HL-60 (cell line): ENCODE measurements around the gene AGPAT3.

Experiments used
- DNase-seq, 2 experiments: peaks; one replicate each; pipeline ENCODE4 v3.0.0-alpha.2; 2010 to 2020; ENCODE audit warnings: low read depth in 1 of 2, low spot score in 1 of 2
- H3K27ac ChIP-seq: fragments of 250-450 bp; sonication (Bioruptor Pico); replicated peaks from 2 replicates; pipeline ENCODE4 v1.5.1; 2020; ENCODE audit warnings: mild to moderate bottlenecking, moderate library complexity
- H3K27me3 ChIP-seq: fragments of 250-450 bp; sonication (Bioruptor Pico); 2 replicates; pipeline ENCODE4 v1.5.1; 2021; ENCODE audit warnings: mild to moderate bottlenecking, moderate library complexity; ENCODE audit not compliant: insufficient read depth, poor library complexity, severe bottlenecking
- H3K4me3 ChIP-seq: replicated peaks from 2 replicates; pipeline ENCODE4 v1.5.1; 2011; ENCODE audit warnings: mild to moderate bottlenecking, control low read depth, low read length; ENCODE audit not compliant: insufficient read depth
- GABPA ChIP-seq: IDR thresholded peaks from 2 replicates; pipeline ENCODE4 v1.6.1; 2012; ENCODE audit warnings: low read depth
- POLR2AphosphoS5 ChIP-seq: IDR thresholded peaks from 2 replicates; pipeline ENCODE4 v1.6.1; 2012; ENCODE audit warnings: low read depth
- SPI1 ChIP-seq: IDR thresholded peaks from 2 replicates; pipeline ENCODE4 v1.6.1; 2012; ENCODE audit warnings: low read depth, mild to moderate bottlenecking, borderline replicate concordance
- TF ChIP-seq, protein P1 (sequence below): IDR thresholded peaks from 2 replicates; pipeline ENCODE4 v1.6.1; 2012; ENCODE audit warnings: low read depth; ENCODE audit not compliant: insufficient replicate concordance
- TF ChIP-seq, protein P2 (sequence below): IDR thresholded peaks from one replicate; pipeline ENCODE4 v1.5.1; 2011; ENCODE audit warnings: low read length, control low read depth, inconsistent platforms; ENCODE audit not compliant: insufficient read depth

AGPAT3 gene

DNA sequence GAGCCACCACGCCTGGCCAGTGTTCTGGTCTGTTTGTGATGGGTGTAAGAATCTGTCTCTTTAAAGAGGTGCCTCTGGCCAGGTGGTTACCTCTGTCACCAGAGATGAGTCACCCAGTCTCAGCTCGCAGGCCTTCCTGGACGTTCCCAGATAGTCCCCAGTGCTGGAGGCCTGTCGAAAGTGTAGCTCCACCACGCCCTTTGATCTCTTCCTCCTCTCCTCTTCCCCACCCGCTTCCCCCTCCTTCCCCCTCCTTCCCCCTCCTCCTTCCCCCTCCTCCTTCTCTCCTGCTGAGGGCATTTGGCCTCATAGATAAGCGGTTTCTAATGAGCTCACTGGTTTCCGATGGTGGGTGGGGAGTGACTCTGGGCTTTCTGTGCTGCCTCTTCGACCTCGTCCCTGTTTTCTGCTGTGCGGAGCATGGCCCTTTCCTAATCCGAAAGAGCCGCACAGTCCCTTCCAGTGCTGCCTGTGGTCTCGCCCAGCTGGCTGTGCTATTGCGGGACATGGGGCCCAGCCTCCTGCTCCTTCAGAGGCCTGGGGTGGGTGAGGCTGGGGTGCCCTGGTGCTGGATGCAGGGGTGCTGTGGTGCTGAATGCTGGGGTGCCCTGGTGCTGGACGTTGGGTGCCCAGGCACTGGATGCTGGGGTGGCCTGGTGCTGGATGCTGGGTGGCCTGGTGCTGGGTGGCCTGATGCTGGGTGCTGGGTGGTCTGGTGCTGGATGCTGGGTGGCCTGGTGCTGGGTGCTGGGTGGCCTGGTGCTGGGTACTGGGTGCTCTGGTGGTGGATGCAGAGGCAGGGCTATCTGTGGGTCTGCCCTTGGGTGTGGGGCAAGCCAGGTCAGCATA, 19.2 kb downstream of the AGPAT3 start:
- Histone ChIP-seq H3K4me3 (no peak overlapping the region), H3K27me3 (no peaks in the 10 kb centered on the region), H3K27ac (no peak overlapping the region)
- DNase-seq: peak; percentile 57 to 70
- TF ChIP-seq POLR2AphosphoS5: no peak
- TF ChIP-seq, protein P1, sequence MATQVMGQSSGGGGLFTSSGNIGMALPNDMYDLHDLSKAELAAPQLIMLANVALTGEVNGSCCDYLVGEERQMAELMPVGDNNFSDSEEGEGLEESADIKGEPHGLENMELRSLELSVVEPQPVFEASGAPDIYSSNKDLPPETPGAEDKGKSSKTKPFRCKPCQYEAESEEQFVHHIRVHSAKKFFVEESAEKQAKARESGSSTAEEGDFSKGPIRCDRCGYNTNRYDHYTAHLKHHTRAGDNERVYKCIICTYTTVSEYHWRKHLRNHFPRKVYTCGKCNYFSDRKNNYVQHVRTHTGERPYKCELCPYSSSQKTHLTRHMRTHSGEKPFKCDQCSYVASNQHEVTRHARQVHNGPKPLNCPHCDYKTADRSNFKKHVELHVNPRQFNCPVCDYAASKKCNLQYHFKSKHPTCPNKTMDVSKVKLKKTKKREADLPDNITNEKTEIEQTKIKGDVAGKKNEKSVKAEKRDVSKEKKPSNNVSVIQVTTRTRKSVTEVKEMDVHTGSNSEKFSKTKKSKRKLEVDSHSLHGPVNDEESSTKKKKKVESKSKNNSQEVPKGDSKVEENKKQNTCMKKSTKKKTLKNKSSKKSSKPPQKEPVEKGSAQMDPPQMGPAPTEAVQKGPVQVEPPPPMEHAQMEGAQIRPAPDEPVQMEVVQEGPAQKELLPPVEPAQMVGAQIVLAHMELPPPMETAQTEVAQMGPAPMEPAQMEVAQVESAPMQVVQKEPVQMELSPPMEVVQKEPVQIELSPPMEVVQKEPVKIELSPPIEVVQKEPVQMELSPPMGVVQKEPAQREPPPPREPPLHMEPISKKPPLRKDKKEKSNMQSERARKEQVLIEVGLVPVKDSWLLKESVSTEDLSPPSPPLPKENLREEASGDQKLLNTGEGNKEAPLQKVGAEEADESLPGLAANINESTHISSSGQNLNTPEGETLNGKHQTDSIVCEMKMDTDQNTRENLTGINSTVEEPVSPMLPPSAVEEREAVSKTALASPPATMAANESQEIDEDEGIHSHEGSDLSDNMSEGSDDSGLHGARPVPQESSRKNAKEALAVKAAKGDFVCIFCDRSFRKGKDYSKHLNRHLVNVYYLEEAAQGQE: no peak
- TF ChIP-seq SPI1: no peak
- TF ChIP-seq GABPA: no peak
- TF ChIP-seq, protein P2, sequence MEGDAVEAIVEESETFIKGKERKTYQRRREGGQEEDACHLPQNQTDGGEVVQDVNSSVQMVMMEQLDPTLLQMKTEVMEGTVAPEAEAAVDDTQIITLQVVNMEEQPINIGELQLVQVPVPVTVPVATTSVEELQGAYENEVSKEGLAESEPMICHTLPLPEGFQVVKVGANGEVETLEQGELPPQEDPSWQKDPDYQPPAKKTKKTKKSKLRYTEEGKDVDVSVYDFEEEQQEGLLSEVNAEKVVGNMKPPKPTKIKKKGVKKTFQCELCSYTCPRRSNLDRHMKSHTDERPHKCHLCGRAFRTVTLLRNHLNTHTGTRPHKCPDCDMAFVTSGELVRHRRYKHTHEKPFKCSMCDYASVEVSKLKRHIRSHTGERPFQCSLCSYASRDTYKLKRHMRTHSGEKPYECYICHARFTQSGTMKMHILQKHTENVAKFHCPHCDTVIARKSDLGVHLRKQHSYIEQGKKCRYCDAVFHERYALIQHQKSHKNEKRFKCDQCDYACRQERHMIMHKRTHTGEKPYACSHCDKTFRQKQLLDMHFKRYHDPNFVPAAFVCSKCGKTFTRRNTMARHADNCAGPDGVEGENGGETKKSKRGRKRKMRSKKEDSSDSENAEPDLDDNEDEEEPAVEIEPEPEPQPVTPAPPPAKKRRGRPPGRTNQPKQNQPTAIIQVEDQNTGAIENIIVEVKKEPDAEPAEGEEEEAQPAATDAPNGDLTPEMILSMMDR: no peak

DNA sequence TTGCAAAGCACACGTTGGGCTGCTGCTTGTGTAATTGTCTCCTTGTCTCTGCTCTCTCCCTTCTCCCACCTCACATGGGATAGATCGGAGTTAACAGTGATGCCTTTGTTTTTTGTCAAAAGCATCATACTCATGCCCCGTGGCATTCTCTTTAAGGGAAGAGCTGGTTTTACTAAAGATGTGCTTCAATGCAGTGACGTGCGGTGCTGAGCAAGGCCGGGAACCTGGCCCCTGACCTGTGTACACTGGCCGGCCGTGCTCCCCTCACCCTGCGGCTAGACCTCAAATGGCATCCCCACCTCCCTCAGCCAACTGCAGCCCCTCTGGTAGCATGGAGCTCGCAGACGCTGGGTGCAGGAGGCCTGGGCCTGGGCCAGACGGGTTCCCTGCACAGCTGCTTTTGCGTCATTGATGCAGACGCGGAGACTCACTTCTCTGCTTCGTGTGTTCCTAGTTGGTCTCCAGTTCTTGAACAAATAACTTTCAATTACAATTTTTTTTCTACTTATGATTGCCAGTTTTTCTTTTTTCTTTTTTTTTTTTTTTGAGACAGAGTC, 19.9 kb downstream of the AGPAT3 start:
- no peak for DNase-seq
- Histone ChIP-seq H3K27ac (no peak overlapping the region), H3K27me3 (no peaks in the 10 kb centered on the region), H3K4me3 (no peak overlapping the region)
- TF ChIP-seq SPI1 (no peak), GABPA (no peak), POLR2AphosphoS5 (no peak)
- TF ChIP-seq, protein P1: no peak
- TF ChIP-seq, protein P2: no peak

DNA sequence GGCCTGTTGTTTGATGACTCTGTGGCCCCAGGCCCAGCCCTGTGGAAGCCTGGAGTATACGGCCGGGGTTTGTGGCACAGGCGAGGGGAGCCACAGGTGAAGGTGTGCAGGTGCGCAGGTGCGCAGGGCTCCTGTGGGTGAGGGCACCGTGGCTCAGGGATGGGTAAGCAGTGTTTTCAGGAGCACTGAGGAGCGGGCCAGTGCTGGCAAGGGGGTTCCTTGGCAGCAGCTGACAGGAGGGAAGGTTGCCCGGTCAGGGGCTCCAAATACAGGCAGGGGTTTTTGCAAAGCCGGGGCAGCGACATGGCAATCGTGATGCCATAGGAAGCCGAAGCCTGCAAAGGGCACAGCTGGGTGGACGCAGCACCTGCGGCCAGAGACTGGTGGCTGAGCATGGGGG, 20.7 kb downstream of the AGPAT3 start:
- no peak overlapping the region for H3K27ac ChIP-seq
- TF ChIP-seq POLR2AphosphoS5 (no peak), SPI1 (no peak), GABPA (no peak)
- TF ChIP-seq, protein P1: no peak
- TF ChIP-seq, protein P2: no peak
- H3K27me3 ChIP-seq: no peaks in the 10 kb centered on the region
- no peak overlapping the region for H3K4me3 ChIP-seq
- no peak for DNase-seq
